ENCODE results near the gene FDX1.

Gene FDX1

GRCh38 chr11:110470716-110471115 is 41.0 kb downstream of the FDX1 start:
- DNase-seq: no peak

GRCh38 chr11:110471371-110471770 is 41.6 kb downstream of the FDX1 start:
- no peak for DNase-seq

GRCh38 chr11:110472858-110473257 is 43.1 kb downstream of the FDX1 start:
- DNase-seq: no peak

- no peak for DNase-seq
Observed at GRCh38 chr11:110473706-110474105, 44.0 kb downstream of the FDX1 start.

- no peak for DNase-seq
Observed at GRCh38 chr11:110474578-110474977, 44.8 kb downstream of the FDX1 start.

- DNase-seq: no peak
Observed at GRCh38 chr11:110475671-110476070, 45.9 kb downstream of the FDX1 start.

- DNase-seq: no peak
Observed at GRCh38 chr11:110478410-110478809, 48.7 kb downstream of the FDX1 start.

- no peak for DNase-seq
Observed at GRCh38 chr11:110479108-110480101, 49.7 kb downstream of the FDX1 start.

- DNase-seq: no peak
Observed at GRCh38 chr11:110481523-110481922, 51.8 kb downstream of the FDX1 start.

- DNase-seq: no peak
Observed at GRCh38 chr11:110486156-110486555, 56.4 kb downstream of the FDX1 start.

GRCh38 chr11:110488446-110488845 is 58.7 kb downstream of the FDX1 start:
- DNase-seq: no peak

- no peak for DNase-seq
Observed at GRCh38 chr11:110490886-110491285, 61.1 kb downstream of the FDX1 start.

- no peak for DNase-seq
Observed at GRCh38 chr11:110491577-110492320, 62.0 kb downstream of the FDX1 start.

- DNase-seq: no peak
Observed at GRCh38 chr11:110492321-110492685, 62.6 kb downstream of the FDX1 start.

- DNase-seq: no peak
Observed at GRCh38 chr11:110493346-110493745, 63.6 kb downstream of the FDX1 start.

- DNase-seq: no peak
Observed at GRCh38 chr11:110497231-110497978, 67.7 kb downstream of the FDX1 start.

GRCh38 chr11:110501428-110501827 is 71.7 kb downstream of the FDX1 start:
- no peak for DNase-seq

- DNase-seq: no peak
Observed at GRCh38 chr11:110505528-110506284, 76.0 kb downstream of the FDX1 start.

GRCh38 chr11:110507328-110507727 is 77.6 kb downstream of the FDX1 start:
- DNase-seq: no peak

GRCh38 chr11:110508786-110509185 is 79.0 kb downstream of the FDX1 start:
- DNase-seq: no peak

- no peak for DNase-seq
Observed at GRCh38 chr11:110509472-110509871, 79.7 kb downstream of the FDX1 start.

- DNase-seq: no peak
Observed at GRCh38 chr11:110512026-110512425, 82.3 kb downstream of the FDX1 start.

Measured in CD4-positive, alpha-beta T cell treated with Interleukin-4 for 4 hours (primary cell).